ENCODE results near the gene STAM. TPM values are rescaled to one million over a fixed set of nuclear protein-coding genes. Genes with fewer than 3 reads are reported as not detected.
A peak's percentile ranks its signal among the peaks of the same experiment; 100 is the strongest.

Gene STAM
- total RNA-seq, 5 donors from 2014 or later (not counting 1 experiment from before 2014, with no cell fraction given): 18.6 to 42.7 (median 25.7) TPM

GRCh38 chr10:17643339-17643754, 604 bp upstream of the STAM start:
- peak overlapping the region; percentile 99 for H3K27ac ChIP-seq (ENCODE audit: low read length)
- Mint-ChIP-seq H3K4me1 (peaks cover 43 to 53% (median 49%) of the 10 kb centered on the region in 3 donors), H3K36me3 (peaks cover 12% of the 10 kb centered on the region), H3K9me3 (no peaks in the 10 kb centered on the region), H3K27me3 (no peaks in the 10 kb centered on the region), H3K27ac (peak overlapping the region; percentile 100), H3K4me3 (peak overlapping the region; percentile 94 to 99 (median 99))
- no peaks in the 10 kb centered on the region for H3K27me3 ChIP-seq (replicated peaks in 1 of 2; ENCODE audit: control insufficient read depth in 2 of 2, extremely low read depth in 1 of 2, insufficient read depth in 2 of 2, low read length in 1 of 2)
- WGBS (ENCODE audit: insufficient coverage): 0% methylated on average over 12 of the region's 13 CpGs
- H3K4me1 ChIP-seq (ENCODE audit: control insufficient read depth in 1 of 2, extremely low read depth in 1 of 2, insufficient read depth in 2 of 2, low read length in 2 of 2): peaks cover 24 to 26% of the 10 kb centered on the region in 2 experiments
- peak in 2 of 35 experiments; percentile 1 to 3 for DNase-seq
- no peaks in the 10 kb centered on the region for H3K9me3 ChIP-seq
- ChIA-PET CTCF (interaction anchor here (0.5 to 2.0 kb wide), 7 partner anchors 19 to 103 kb away, joined by 3 to 5 read pairs (median 3); no protein-coding TSS in a partner anchor), POLR2A (interaction anchor here (0.5 to 2.1 kb wide), 9 partner anchors 10 to 406 kb away, joined by 3 to 13 read pairs (median 3); no protein-coding TSS in a partner anchor)
- H3K4me3 ChIP-seq (ENCODE audit: control insufficient read depth in 1 of 2, extremely low read depth in 1 of 2, low read length in 1 of 2): peak overlapping the region; percentile 93 to 97
- no peaks in the 10 kb centered on the region for H3K36me3 ChIP-seq (ENCODE audit: control insufficient read depth in 2 of 2, extremely low read depth in 1 of 2, insufficient read depth in 1 of 2, low read length in 1 of 2)
- peak; percentile 11 to 27 (median 18) for ATAC-seq (replicated peaks in 1 of 4)

- Histone ChIP-seq H3K9me3 (no peaks in the 10 kb centered on the region), H3K36me3 (ENCODE audit: control insufficient read depth in 2 of 2, extremely low read depth in 1 of 2, insufficient read depth in 1 of 2, low read length in 1 of 2) (no peaks in the 10 kb centered on the region), H3K4me3 (ENCODE audit: control insufficient read depth in 1 of 2, extremely low read depth in 1 of 2, low read length in 1 of 2) (peak overlapping the region; percentile 93 to 97), H3K27ac (ENCODE audit: low read length) (peak overlapping the region; percentile 99), H3K27me3 (replicated peaks in 1 of 2; ENCODE audit: control insufficient read depth in 2 of 2, extremely low read depth in 1 of 2, insufficient read depth in 2 of 2, low read length in 1 of 2) (no peaks in the 10 kb centered on the region), H3K4me1 (ENCODE audit: control insufficient read depth in 1 of 2, extremely low read depth in 1 of 2, insufficient read depth in 2 of 2, low read length in 2 of 2) (peaks cover 28 to 30% of the 10 kb centered on the region in 2 experiments)
- H3K27me3 Mint-ChIP-seq: no peaks in the 10 kb centered on the region
- ChIA-PET CTCF (interaction anchor here in 1 of 2 donors (0.6 to 2.0 kb wide), 6 partner anchors 25 to 216 kb away, joined by 3 to 5 read pairs (median 4); no protein-coding TSS in a partner anchor), POLR2A (interaction anchor here (0.6 to 2.1 kb wide), 9 partner anchors 10 to 832 kb away, joined by 3 to 13 read pairs (median 3); no protein-coding TSS in a partner anchor)
- peak; percentile 7 to 26 (median 11) for ATAC-seq (replicated peaks in 1 of 4)
- WGBS (ENCODE audit: insufficient coverage): 3% methylated on average over 8 of the region's 9 CpGs
- H3K9me3 Mint-ChIP-seq: no peaks in the 10 kb centered on the region
- peaks cover 15% of the 10 kb centered on the region for H3K36me3 Mint-ChIP-seq
- peak in 1 of 35 experiments; percentile 3 for DNase-seq
- H3K27ac Mint-ChIP-seq: peak overlapping the region; percentile 100
- H3K4me3 Mint-ChIP-seq: peak overlapping the region; percentile 94 to 99 (median 99)
- H3K4me1 Mint-ChIP-seq: peaks cover 55 to 65% (median 60%) of the 10 kb centered on the region in 3 donors
Observed at GRCh38 chr10:17644485-17644943, 563 bp downstream of the STAM start.

- DNase-seq (peak in 1 of 35 experiments; percentile 43), ATAC-seq (replicated peaks in 1 of 4) (peak in 2 of 4 experiments; percentile 26 to 28)
- peaks cover 15% of the 10 kb centered on the region for H3K36me3 Mint-ChIP-seq
- Histone ChIP-seq H3K27ac (ENCODE audit: low read length) (peak overlapping the region; percentile 25), H3K4me1 (ENCODE audit: control insufficient read depth in 1 of 2, extremely low read depth in 1 of 2, insufficient read depth in 2 of 2, low read length in 2 of 2) (peaks cover 28 to 34% of the 10 kb centered on the region in 2 experiments), H3K4me3 (ENCODE audit: control insufficient read depth in 1 of 2, extremely low read depth in 1 of 2, low read length in 1 of 2) (peak overlapping the region in 1 of 2 donors; percentile 97), H3K9me3 (no peaks in the 10 kb centered on the region), H3K36me3 (ENCODE audit: control insufficient read depth in 2 of 2, extremely low read depth in 1 of 2, insufficient read depth in 1 of 2, low read length in 1 of 2) (no peaks in the 10 kb centered on the region), H3K27me3 (replicated peaks in 1 of 2; ENCODE audit: control insufficient read depth in 2 of 2, extremely low read depth in 1 of 2, insufficient read depth in 2 of 2, low read length in 1 of 2) (no peaks in the 10 kb centered on the region)
- WGBS (ENCODE audit: insufficient coverage): 7% methylated on average over 2 of the region's 6 CpGs
- H3K27me3 Mint-ChIP-seq: no peaks in the 10 kb centered on the region
- H3K27ac Mint-ChIP-seq: peak overlapping the region; percentile 53 to 65
- peak overlapping the region; percentile 94 to 99 (median 99) for H3K4me3 Mint-ChIP-seq
- ChIA-PET POLR2A (interaction anchor here in 1 of 2 donors (1.2 kb wide), 1 partner anchor 14 kb away, joined by 4 read pairs; no protein-coding TSS in a partner anchor), CTCF (interaction anchor here (0.5 to 0.7 kb wide), 2 partner anchors 93 to 397 kb away, joined by 3 to 4 read pairs; no protein-coding TSS in a partner anchor)
- peaks cover 67 to 76% (median 71%) of the 10 kb centered on the region in 3 donors for H3K4me1 Mint-ChIP-seq
- H3K9me3 Mint-ChIP-seq: no peaks in the 10 kb centered on the region
Observed at GRCh38 chr10:17645621-17646345, 1.8 kb downstream of the STAM start.

- no peak for DNase-seq
- no peaks in the 10 kb centered on the region for H3K36me3 ChIP-seq (ENCODE audit: control insufficient read depth in 2 of 2, extremely low read depth in 1 of 2, insufficient read depth in 1 of 2, low read length in 1 of 2)
- Mint-ChIP-seq H3K9me3 (no peaks in the 10 kb centered on the region), H3K4me3 (peak overlapping the region; percentile 47 to 65 (median 63)), H3K27me3 (no peaks in the 10 kb centered on the region), H3K4me1 (peaks cover 76 to 86% (median 81%) of the 10 kb centered on the region in 3 donors), H3K36me3 (peaks cover 25% of the 10 kb centered on the region), H3K27ac (peak overlapping the region; percentile 59 to 73)
- H3K27ac ChIP-seq (ENCODE audit: low read length): no peak overlapping the region
- no CpG with 5 or more reads among the region's 3 CpGs for WGBS (ENCODE audit: insufficient coverage)
- no peak overlapping the region for H3K4me3 ChIP-seq (ENCODE audit: control insufficient read depth in 1 of 2, extremely low read depth in 1 of 2, low read length in 1 of 2)
- H3K27me3 ChIP-seq (replicated peaks in 1 of 2; ENCODE audit: control insufficient read depth in 2 of 2, extremely low read depth in 1 of 2, insufficient read depth in 2 of 2, low read length in 1 of 2): no peaks in the 10 kb centered on the region
- no peak for ATAC-seq (replicated peaks in 1 of 4)
- ChIA-PET POLR2A (interaction anchor here (0.5 to 0.9 kb wide), 6 partner anchors 11 to 36 kb away, joined by 3 to 10 read pairs (median 4); no protein-coding TSS in a partner anchor), CTCF (interaction anchor here in 1 of 2 donors (1.1 kb wide), 1 partner anchor 8 kb away, joined by 3 read pairs; no protein-coding TSS in a partner anchor)
- H3K4me1 ChIP-seq (ENCODE audit: control insufficient read depth in 1 of 2, extremely low read depth in 1 of 2, insufficient read depth in 2 of 2, low read length in 2 of 2): peaks cover 34% of the 10 kb centered on the region in 2 experiments
- H3K9me3 ChIP-seq: no peaks in the 10 kb centered on the region
Observed at GRCh38 chr10:17647326-17647725, 3.4 kb downstream of the STAM start.

- H3K9me3 Mint-ChIP-seq: peaks cover 0 to 7% (median 0%) of the 10 kb centered on the region in 3 donors
- DNase-seq: peak in 34 of 35 experiments; percentile 8 to 63 (median 32)
- no peaks in the 10 kb centered on the region for H3K27me3 ChIP-seq (replicated peaks in 1 of 2; ENCODE audit: control insufficient read depth in 2 of 2, extremely low read depth in 1 of 2, insufficient read depth in 2 of 2, low read length in 1 of 2)
- ChIA-PET CTCF (interaction anchor here (0.6 to 1.3 kb wide), 2 partner anchors 10 to 283 kb away, joined by 3 read pairs; no protein-coding TSS in a partner anchor), POLR2A (interaction anchor here in 1 of 2 donors (0.5 to 0.7 kb wide), 4 partner anchors 11 to 42 kb away, joined by 3 to 4 read pairs (median 4); no protein-coding TSS in a partner anchor)
- WGBS (ENCODE audit: insufficient coverage): 44% methylated on average over 9 of the region's 10 CpGs
- no peaks in the 10 kb centered on the region for H3K9me3 ChIP-seq
- peak in 2 of 4 experiments; percentile 8 to 17 for ATAC-seq (replicated peaks in 1 of 4)
- H3K36me3 Mint-ChIP-seq: peaks cover 33% of the 10 kb centered on the region
- peak overlapping the region; percentile 59 to 94 for H3K27ac Mint-ChIP-seq
- H3K36me3 ChIP-seq (ENCODE audit: control insufficient read depth in 2 of 2, extremely low read depth in 1 of 2, insufficient read depth in 1 of 2, low read length in 1 of 2): peaks cover 0 to 6% of the 10 kb centered on the region in 2 donors
- peak overlapping the region; percentile 22 to 25 for H3K4me3 ChIP-seq (ENCODE audit: control insufficient read depth in 1 of 2, extremely low read depth in 1 of 2, low read length in 1 of 2)
- peak overlapping the region; percentile 53 for H3K27ac ChIP-seq (ENCODE audit: low read length)
- peaks cover 77 to 86% (median 82%) of the 10 kb centered on the region in 3 donors for H3K4me1 Mint-ChIP-seq
- peaks cover 27 to 30% of the 10 kb centered on the region in 2 experiments for H3K4me1 ChIP-seq (ENCODE audit: control insufficient read depth in 1 of 2, extremely low read depth in 1 of 2, insufficient read depth in 2 of 2, low read length in 2 of 2)
- H3K27me3 Mint-ChIP-seq: no peaks in the 10 kb centered on the region
- peak overlapping the region; percentile 65 to 77 (median 72) for H3K4me3 Mint-ChIP-seq
Observed at GRCh38 chr10:17648243-17649035, 4.5 kb downstream of the STAM start.

Measured in T-cell (primary cell).